GM23338 (cell line): ENCODE results near the gene SAFB2. TPM values are rescaled to one million over a fixed set of nuclear protein-coding genes. Genes with fewer than 3 reads are reported as not detected.

Experiments
- ATAC-seq: fragments of 200-7000 bp; cut with Tn5 transposase; 3 replicates; pipeline ENCODE4 v1.9.1; 2020
- DNase-seq: peaks from one replicate; pipeline ENCODE4 v3.0.0-alpha.2; 2015; ENCODE audit warnings: low spot score
- H2AFZ ChIP-seq: fragments of 200-600 bp; sonication (generic); 2 replicates; pipeline ENCODE4 v1.8.0; 2016; ENCODE audit warnings: antibody characterized with exemption, mild to moderate bottlenecking, moderate library complexity
- H3F3A ChIP-seq: fragments of 200-600 bp; sonication (generic); replicated peaks from 2 replicates; pipeline ENCODE4 v1.8.0; 2017; ENCODE audit warnings: antibody characterized with exemption, mixed run types, low read depth
- H3K27ac ChIP-seq: fragments of 200-600 bp; sonication (generic); 2 replicates; pipeline ENCODE4 v1.6.1; 2016; ENCODE audit warnings: low read depth
- H3K27me3 ChIP-seq: fragments of 200-600 bp; sonication (generic); 2 replicates; pipeline ENCODE4 v1.8.0; 2016; ENCODE audit warnings: mild to moderate bottlenecking, mixed run types, moderate library complexity; ENCODE audit not compliant: insufficient read depth
- H3K36me3 ChIP-seq: fragments of 200-600 bp; sonication (generic); 2 replicates; pipeline ENCODE4 v1.8.0; 2016; ENCODE audit warnings: mild to moderate bottlenecking; ENCODE audit not compliant: insufficient read depth
- H3K4me1 ChIP-seq: fragments of 200-600 bp; sonication (generic); 2 replicates; pipeline ENCODE4 v1.8.0; 2016; ENCODE audit warnings: mild to moderate bottlenecking, moderate library complexity; ENCODE audit not compliant: insufficient read depth
- H3K4me2 ChIP-seq: fragments of 200-600 bp; sonication (generic); 2 replicates; pipeline ENCODE4 v1.7.1; 2017; ENCODE audit warnings: mixed run types
- H3K4me3 ChIP-seq: fragments of 200-600 bp; sonication (generic); 2 replicates; pipeline ENCODE4 v1.6.1; 2016; ENCODE audit warnings: mixed run types
- H3K79me2 ChIP-seq: fragments of 200-600 bp; sonication (generic); replicated peaks from 2 replicates; pipeline ENCODE4 v1.8.0; 2017; ENCODE audit warnings: mild to moderate bottlenecking; ENCODE audit not compliant: insufficient read depth
- H3K9me2 ChIP-seq: fragments of 200-600 bp; sonication (generic); 2 replicates; pipeline ENCODE4 v1.8.0; 2017; ENCODE audit not compliant: insufficient read depth
- H4K20me1 ChIP-seq: fragments of 200-600 bp; sonication (generic); replicated peaks from 2 replicates; pipeline ENCODE4 v1.8.0; 2017; ENCODE audit warnings: mild to moderate bottlenecking; ENCODE audit not compliant: insufficient read depth
- H3K27ac Mint-ChIP-seq: 2 replicates; pipeline ENCODE4 v1.8.0; 2020; ENCODE audit warnings: inconsistent platforms, mild to moderate bottlenecking, moderate library complexity, mixed read lengths
- H3K27me3 Mint-ChIP-seq: 3 replicates; pipeline ENCODE4 v1.8.0; 2022; ENCODE audit warnings: low read depth, mild to moderate bottlenecking, moderate library complexity, mixed read lengths, inconsistent platforms; ENCODE audit not compliant: insufficient read depth, poor library complexity
- H3K36me3 Mint-ChIP-seq: 3 replicates; pipeline ENCODE4 v1.8.0; 2021; ENCODE audit warnings: low read depth, mild to moderate bottlenecking, inconsistent platforms, moderate library complexity, mixed read lengths
- H3K4me1 Mint-ChIP-seq: 3 replicates; pipeline ENCODE4 v1.8.0; 2020; ENCODE audit warnings: mild to moderate bottlenecking, inconsistent platforms, mixed read lengths
- H3K4me3 Mint-ChIP-seq: 3 replicates; pipeline ENCODE4 v1.8.0; 2021; ENCODE audit warnings: moderate library complexity, mild to moderate bottlenecking, inconsistent platforms, mixed read lengths
- H3K9me3 Mint-ChIP-seq: 3 replicates; pipeline ENCODE4 v1.8.0; 2020; ENCODE audit warnings: moderate library complexity, mild to moderate bottlenecking, inconsistent platforms, mixed read lengths
- CREB1 ChIP-seq: fragments of 250-450 bp; sonication (Bioruptor Pico); IDR thresholded peaks from 2 replicates; pipeline ENCODE4 v1.5.0; 2020; ENCODE audit warnings: low read depth, mild to moderate bottlenecking, moderate library complexity
- CTCF ChIP-seq, 2 experiments: fragments of 200-600 bp in 1 of 2; sonication (generic) in 1 of 2; conservative IDR thresholded peaks; 2 replicates each; pipeline versions ENCODE4 v1.5.1 to v1.6.1; 2016 to 2017; ENCODE audit warnings: antibody characterized with exemption in 2 of 2, low read depth in 2 of 2, mild to moderate bottlenecking in 2 of 2, moderate library complexity in 1 of 2
- ETS1 ChIP-seq: IDR thresholded peaks from 2 replicates; pipeline ENCODE4 v1.6.1; 2016; ENCODE audit warnings: antibody characterized with exemption
- EZH2 ChIP-seq: fragments of 200-600 bp; sonication (generic); IDR thresholded peaks from one replicate; pipeline ENCODE4 v1.8.0; 2017; ENCODE audit warnings: antibody characterized with exemption, mild to moderate bottlenecking, low read depth; ENCODE audit not compliant: unreplicated experiment
- JUNB ChIP-seq: IDR thresholded peaks from one replicate; pipeline ENCODE4 v1.6.1; 2016; ENCODE audit warnings: antibody characterized with exemption; ENCODE audit not compliant: unreplicated experiment
- NANOG ChIP-seq: IDR thresholded peaks from 2 replicates; pipeline ENCODE4 v1.6.1; 2016; ENCODE audit warnings: antibody characterized with exemption, borderline replicate concordance
- POLR2AphosphoS5 ChIP-seq: IDR thresholded peaks from 2 replicates; pipeline ENCODE4 v1.6.1; 2016; ENCODE audit warnings: antibody characterized with exemption, low read depth
- REST ChIP-seq: IDR thresholded peaks from one replicate; pipeline ENCODE4 v1.6.1; 2018; ENCODE audit warnings: antibody characterized with exemption; ENCODE audit not compliant: unreplicated experiment
- STAT1 ChIP-seq: IDR thresholded peaks from one replicate; pipeline ENCODE4 v1.6.1; 2016; ENCODE audit warnings: antibody characterized with exemption; ENCODE audit not compliant: unreplicated experiment
- ZNF331 ChIP-seq: fragments of 250-450 bp; sonication (Bioruptor Pico); IDR thresholded peaks from 2 replicates; pipeline ENCODE4 v1.5.0; 2020; ENCODE audit warnings: low read depth, mild to moderate bottlenecking, moderate library complexity
- ZNF462 ChIP-seq: fragments of 250-450 bp; sonication (Bioruptor Pico); IDR thresholded peaks from 2 replicates; pipeline ENCODE4 v1.5.0; 2020; ENCODE audit warnings: mild to moderate bottlenecking, moderate library complexity
- polyA plus RNA-seq: library from polyadenylated mRNA; unstranded; fragments of >200 nt; fragmentation: Nextera tagmentation; extraction: Ambion mirVana; gene quantifications from 2 replicates; pipeline ENCODE4 v1.2.1, GENCODE V29; 2016
- total RNA-seq: library from RNA; depleted of rRNA; stranded (reverse); fragments of >200 nt; shearing (Covaris generic); gene quantifications from 2 replicates; pipeline ENCODE4 v1.2.3, GENCODE V29; 2014

The SAFB2 gene
- total and polyA plus RNA-seq, 2 experiments from 2014 or later = 37.7 to 102 TPM

- H3K36me3 ChIP-seq = peaks cover 54% of the 10 kb centered on the region
These were observed 4.0 kb downstream of the SAFB2 start for GRCh38 chr19:5618591-5618990.

More at GRCh38 chr19:5618591-5618990, 4.0 kb downstream of the SAFB2 start:
- no peak overlapping the region for H3K27ac Mint-ChIP-seq
- no peak overlapping the region for H3K4me3 ChIP-seq
- H3K27me3 Mint-ChIP-seq = peaks cover 17% of the 10 kb centered on the region
- TF ChIP-seq NANOG (no peak), CREB1 (CRISPR knock-in tag) (no peak), ETS1 (no peak), REST (no peak), EZH2 (no peak), JUNB (no peak), CTCF (conservative IDR thresholded peaks at IDR 0.05; ENCODE audit: low read depth in 2 of 2) (no peak), POLR2AphosphoS5 (no peak), ZNF331 (CRISPR knock-in tag) (no peak), STAT1 (no peak), ZNF462 (no peak)
- no peak overlapping the region for H3K27ac ChIP-seq
- H3K9me2 ChIP-seq = no peaks in the 10 kb centered on the region
- peaks cover 78% of the 10 kb centered on the region for H3K36me3 Mint-ChIP-seq
- no peak for ATAC-seq
- H3K4me2 ChIP-seq = no peak overlapping the region
- H3K4me3 Mint-ChIP-seq = no peak overlapping the region
- H3F3A ChIP-seq = 0 out of 2 replicates have a peak, but pooled peaks cover 8% of the 10 kb centered on the region
- H3K4me1 Mint-ChIP-seq = peaks cover 11% of the 10 kb centered on the region; the same call in 2 of the 3 replicates
- H3K9me3 Mint-ChIP-seq = peaks cover 5% of the 10 kb centered on the region
- peaks cover 6% of the 10 kb centered on the region; the same call in 1 of the 2 replicates for H3K4me1 ChIP-seq
- no peak for DNase-seq
- peaks cover 34% of the 10 kb centered on the region for H4K20me1 ChIP-seq
- no peak overlapping the region for H2AFZ ChIP-seq
- peaks cover 63% of the 10 kb centered on the region for H3K79me2 ChIP-seq
- H3K27me3 ChIP-seq = no peaks in the 10 kb centered on the region
